Glomerular visceral epithelial cell (primary cell): ENCODE measurements around the gene SMURF2.
A peak's percentile ranks its signal among the peaks of the same experiment; 100 is the strongest.
"Not testable (repeated sequence)": the region's sequence is repeated elsewhere in the genome, so short reads cannot be mapped to it uniquely, and the experiment has no call there.

Experiments
- DNase-seq: peaks from one replicate; pipeline ENCODE4 v3.0.0-alpha.2; 2016; ENCODE audit errors: extremely low spot score

SMURF2 gene

GRCh38 chr17:64630309-64631223 lies 31.5 kb downstream of the SMURF2 start:
- no peak for DNase-seq

DNA sequence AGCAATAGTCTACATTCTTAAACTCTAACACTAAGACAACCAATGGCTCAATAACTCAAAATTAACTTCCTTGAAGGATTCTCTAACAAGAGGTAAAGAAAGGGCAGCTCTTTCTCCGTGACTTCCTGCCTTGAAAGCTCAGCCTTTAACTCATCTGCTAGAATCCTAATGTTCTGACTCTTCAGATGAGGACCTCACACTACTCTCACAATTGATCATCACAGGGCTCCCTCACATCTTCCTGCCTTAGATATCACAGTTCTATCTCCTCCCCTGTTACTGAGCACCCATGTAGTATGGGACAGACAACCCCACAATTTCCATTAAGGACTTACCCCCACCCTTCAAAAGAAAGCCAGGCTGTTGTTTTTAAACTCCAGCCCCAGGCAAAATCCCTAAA lies 33.5 kb downstream of the SMURF2 start:
- DNase-seq: no peak

- DNase-seq: no peak
These were observed 34.3 kb downstream of the SMURF2 start for GRCh38 chr17:64627797-64628196.

- no peak for DNase-seq
These were observed 35.3 kb downstream of the SMURF2 start for GRCh38 chr17:64626827-64627226.

- no peak for DNase-seq
These were observed 36.6 kb downstream of the SMURF2 start for GRCh38 chr17:64625541-64625940.

GRCh38 chr17:64622931-64623654 lies 39.0 kb downstream of the SMURF2 start:
- DNase-seq: peak; percentile 53

DNA sequence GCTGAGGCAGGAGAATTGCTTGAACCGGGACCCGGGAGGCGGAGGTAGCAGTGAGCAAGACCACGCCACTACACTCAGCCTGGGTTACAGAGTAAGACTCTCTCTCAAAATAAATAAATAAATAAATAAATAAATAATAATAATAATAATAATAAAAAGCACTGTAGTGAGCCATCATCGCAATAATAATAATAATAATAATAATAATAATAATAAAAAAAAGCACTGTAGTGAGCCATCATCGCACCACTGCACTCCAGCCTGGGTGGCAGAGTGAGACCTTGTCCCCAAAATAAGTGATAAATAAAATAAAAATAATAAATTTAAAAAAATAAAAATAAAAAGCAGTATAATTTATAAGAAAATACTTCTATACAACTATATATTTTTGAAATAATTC lies 40.3 kb downstream of the SMURF2 start:
- no peak for DNase-seq

DNA sequence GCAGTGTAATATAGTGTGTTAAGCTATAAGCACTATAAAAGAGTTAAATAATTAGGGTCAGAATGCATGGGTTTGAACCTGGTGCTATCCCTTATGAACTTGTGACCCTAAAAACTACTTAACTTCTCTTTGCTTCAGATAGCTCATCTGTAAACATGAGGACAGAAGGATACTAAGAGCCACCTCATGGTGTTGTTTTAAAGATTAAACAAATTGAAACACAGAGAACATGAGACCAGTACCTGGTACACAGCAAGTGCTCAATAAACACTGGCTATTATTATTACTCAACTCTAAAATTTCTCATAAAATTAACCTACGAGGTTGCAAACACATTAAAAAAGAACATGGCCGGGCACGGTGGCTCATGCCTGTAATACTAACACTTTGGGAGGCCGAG lies 43.3 kb downstream of the SMURF2 start:
- no peak for DNase-seq

DNA sequence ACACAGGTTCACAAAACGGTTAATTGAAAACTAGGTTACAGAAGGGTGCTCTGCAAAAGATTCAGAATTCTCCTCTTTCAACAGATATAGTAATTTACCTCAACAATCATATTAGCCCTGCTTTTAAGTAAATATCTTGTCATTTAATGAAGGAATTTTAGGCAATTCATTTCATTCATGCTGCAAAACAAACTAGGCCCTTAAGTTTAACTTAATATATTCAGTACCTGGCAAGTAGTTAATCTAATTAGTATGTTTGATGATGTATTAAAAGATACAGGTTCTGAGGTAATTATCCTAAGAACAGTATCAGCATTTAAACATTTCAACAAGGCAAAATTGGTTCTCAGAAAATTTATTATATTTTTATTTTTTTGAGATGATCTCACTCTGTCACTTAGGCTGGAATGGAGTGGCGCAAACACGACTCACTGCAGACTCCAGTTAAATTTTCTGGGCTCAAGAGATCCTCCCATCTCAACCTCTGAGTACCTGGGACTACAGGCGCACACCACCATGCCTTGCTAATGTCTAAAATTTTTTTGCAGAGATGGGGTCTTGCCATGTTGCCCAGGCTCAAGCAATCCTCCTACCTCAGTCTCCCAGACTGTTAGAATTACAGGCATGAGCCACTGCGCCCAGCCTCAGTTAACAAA lies 44.9 kb downstream of the SMURF2 start:
- DNase-seq: no peak

GRCh38 chr17:64615028-64615677 lies 47.0 kb downstream of the SMURF2 start:
- peak; percentile 43 for DNase-seq

- DNase-seq: no peak
These were observed 47.7 kb downstream of the SMURF2 start for GRCh38 chr17:64614266-64615027.

- DNase-seq: no peak
These were observed 50.7 kb downstream of the SMURF2 start for GRCh38 chr17:64611369-64611768.

DNA sequence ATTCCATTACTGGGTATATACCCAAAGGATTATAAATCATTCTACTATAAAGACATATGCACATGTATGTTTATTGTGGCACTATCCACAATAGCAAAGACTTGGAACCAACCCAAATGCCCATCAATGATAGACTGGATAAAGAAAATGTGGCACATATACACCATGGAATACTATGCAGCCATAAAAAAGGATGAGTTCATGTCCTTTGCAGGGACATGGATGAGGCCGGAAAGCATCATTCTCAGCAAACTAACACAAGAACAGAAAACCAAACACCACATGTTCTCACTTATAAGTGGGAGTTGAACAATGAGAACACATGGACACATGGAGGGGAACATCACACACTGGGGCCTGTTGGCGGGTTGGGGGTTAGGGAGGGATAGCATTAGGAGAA lies 51.9 kb downstream of the SMURF2 start:
- DNase-seq: not testable (repeated sequence)

GRCh38 chr17:64608571-64608981 lies 53.5 kb downstream of the SMURF2 start:
- DNase-seq: no peak

GRCh38 chr17:64607862-64608565 lies 54.1 kb downstream of the SMURF2 start:
- no peak for DNase-seq

- not testable (repeated sequence) for DNase-seq
These were observed 57.6 kb downstream of the SMURF2 start for GRCh38 chr17:64604532-64604931.

DNA sequence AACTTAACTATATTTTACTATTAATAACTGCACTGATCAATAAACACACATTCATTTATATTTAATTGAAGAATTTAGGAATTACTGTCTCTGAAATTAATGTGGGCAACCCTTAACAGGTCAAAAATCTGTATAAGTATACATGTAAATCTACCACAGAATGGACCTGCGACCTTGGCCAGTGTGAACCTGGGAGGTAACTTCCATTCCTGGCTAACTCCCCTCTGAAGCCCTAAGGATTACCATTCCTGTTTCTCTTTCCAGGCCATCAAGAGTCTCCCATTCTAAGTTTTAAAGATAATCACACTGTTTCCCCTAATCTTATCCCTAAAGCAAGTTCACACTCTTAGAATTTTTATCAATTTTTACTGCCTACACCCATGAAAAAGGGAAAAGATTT lies 58.1 kb downstream of the SMURF2 start:
- no peak for DNase-seq

- DNase-seq: no peak
These were observed 62.3 kb downstream of the SMURF2 start for GRCh38 chr17:64599827-64600226.

- DNase-seq: no peak
These were observed 62.9 kb downstream of the SMURF2 start for GRCh38 chr17:64599187-64599676.

- DNase-seq: no peak
These were observed 63.4 kb downstream of the SMURF2 start for GRCh38 chr17:64598672-64599071.
